Suprapubic skin (tissue), 4 donors: Measurements from ENCODE around the gene CHRNE. TPM values are rescaled to one million over a fixed set of nuclear protein-coding genes. Genes with fewer than 3 reads are reported as not detected.
A peak's percentile ranks its signal among the peaks of the same experiment; 100 is the strongest.

Experiments used
- DNase-seq, 2 donors: peaks; one replicate each; pipeline ENCODE4 v3.0.0-alpha.2; 2019; ENCODE audit warnings: low spot score in 2 of 2
- H3K27ac ChIP-seq: fragments of 200-600 bp; sonication (generic); one replicate; pipeline ENCODE4 v1.5.1; 2019
- H3K27me3 ChIP-seq: fragments of 200-600 bp; sonication (generic); one replicate; pipeline ENCODE4 v1.5.1; 2019
- H3K36me3 ChIP-seq: fragments of 200-600 bp; sonication (generic); one replicate; pipeline ENCODE4 v1.5.1; 2019
- H3K4me1 ChIP-seq: fragments of 200-600 bp; sonication (generic); one replicate; pipeline ENCODE4 v1.5.1; 2019
- H3K4me3 ChIP-seq: fragments of 200-600 bp; sonication (generic); one replicate; pipeline ENCODE4 v1.5.1; 2019; ENCODE audit warnings: mild to moderate bottlenecking
- H3K9me3 ChIP-seq: fragments of 200-600 bp; sonication (generic); one replicate; pipeline ENCODE4 v1.5.1; 2019
- CTCF ChIP-seq, 2 donors: fragments of 200-600 bp in 1 of 2; fragments of 450-650 bp in 1 of 2; sonication (generic) in 1 of 2; IDR thresholded peaks; one replicate each; pipeline ENCODE4 v1.5.1; 2016 to 2019; ENCODE audit warnings: antibody characterized with exemption in 2 of 2, mild to moderate bottlenecking in 1 of 2, moderate library complexity in 1 of 2
- EP300 ChIP-seq: sonication (generic); formaldehyde crosslinking; IDR thresholded peaks from one replicate; pipeline ENCODE4 v1.6.1; 2017; ENCODE audit warnings: antibody characterized with exemption
- POLR2A ChIP-seq, 2 donors: fragments of 450-650 bp; IDR thresholded peaks; one replicate each; pipeline ENCODE4 v1.6.1; 2017; ENCODE audit warnings: antibody characterized with exemption in 2 of 2, mild to moderate bottlenecking in 2 of 2, moderate library complexity in 2 of 2
- POLR2AphosphoS5 ChIP-seq, 3 donors: sonication (generic); formaldehyde crosslinking; IDR thresholded peaks; one replicate each; pipeline ENCODE4 v1.6.1; 2017; ENCODE audit warnings: antibody characterized with exemption in 3 of 3
- WGBS: methylation state at CpG from one replicate; pipeline ENCODE4 v1.1.5; 2018; 5-methylcytosine and 5-hydroxymethylcytosine counted together
- total RNA-seq, 4 donors: library from RNA; depleted of rRNA; stranded (reverse); fragments of >200 nt; gene quantifications; one replicate each; pipeline ENCODE4 v1.1.0, GENCODE V29; 2016

Gene CHRNE
- total RNA-seq, 4 donors from 2014 or later: 1.7 to 6.0 (median 2.4) TPM

- peaks cover 46% of the 10 kb centered on the region for H3K36me3 ChIP-seq
- TF ChIP-seq EP300 (no peak), CTCF (IDR thresholded peaks at IDR 0.05) (no peak), POLR2AphosphoS5 (IDR thresholded peaks at IDR 0.05) (no peak), POLR2A (IDR thresholded peaks at IDR 0.05) (no peak)
- WGBS: 87% methylated on average over 5 of the region's 5 CpGs
- no peak overlapping the region for H3K27ac ChIP-seq
- H3K4me3 ChIP-seq: no peak overlapping the region
- H3K4me1 ChIP-seq: peaks cover 34% of the 10 kb centered on the region
- DNase-seq: no peak
- H3K9me3 ChIP-seq: no peaks in the 10 kb centered on the region
- no peaks in the 10 kb centered on the region for H3K27me3 ChIP-seq
Measured at GRCh38 chr17:4897785-4898184, 5.1 kb downstream of the CHRNE start.

DNA sequence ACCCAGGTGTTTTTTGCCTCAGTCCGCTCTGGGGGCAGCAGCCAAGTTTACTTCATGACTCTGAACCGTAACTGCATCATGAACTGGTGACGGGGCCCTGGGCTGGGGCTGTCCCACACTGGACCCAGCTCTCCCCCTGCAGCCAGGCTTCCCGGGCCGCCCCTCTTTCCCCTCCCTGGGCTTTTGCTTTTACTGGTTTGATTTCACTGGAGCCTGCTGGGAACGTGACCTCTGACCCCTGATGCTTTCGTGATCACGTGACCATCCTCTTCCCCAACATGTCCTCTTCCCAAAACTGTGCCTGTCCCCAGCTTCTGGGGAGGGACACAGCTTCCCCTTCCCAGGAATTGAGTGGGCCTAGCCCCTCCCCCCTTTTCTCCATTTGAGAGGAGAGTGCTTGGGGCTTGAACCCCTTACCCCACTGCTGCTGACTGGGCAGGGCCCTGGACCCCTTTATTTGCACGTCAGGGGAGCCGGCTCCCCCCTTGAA is 5.7 kb downstream of the CHRNE start:
- peaks cover 29% of the 10 kb centered on the region for H3K4me1 ChIP-seq
- WGBS: 81% methylated on average over 10 of the region's 10 CpGs
- peaks cover 51% of the 10 kb centered on the region for H3K36me3 ChIP-seq

GRCh38 chr17:4896332-4897197 is 6.3 kb downstream of the CHRNE start:
- DNase-seq: no peak
- Histone ChIP-seq H3K4me1 (peaks cover 28% of the 10 kb centered on the region), H3K36me3 (peaks cover 58% of the 10 kb centered on the region), H3K9me3 (no peaks in the 10 kb centered on the region), H3K27ac (no peak overlapping the region), H3K27me3 (no peaks in the 10 kb centered on the region), H3K4me3 (no peak overlapping the region)
- no peak for TF ChIP-seq CTCF (IDR thresholded peaks at IDR 0.05)
- TF ChIP-seq POLR2AphosphoS5 (IDR thresholded peaks at IDR 0.05): no peak
- 79% methylated on average over 20 of the region's 27 CpGs for WGBS

More for the DNA sequence above, 5.7 kb downstream of the CHRNE start:
- H3K27me3 ChIP-seq: no peaks in the 10 kb centered on the region
- H3K27ac ChIP-seq: no peak overlapping the region
- no peak for TF ChIP-seq POLR2AphosphoS5 (IDR thresholded peaks at IDR 0.05)
- TF ChIP-seq POLR2A (IDR thresholded peaks at IDR 0.05): no peak
- TF ChIP-seq CTCF (IDR thresholded peaks at IDR 0.05): no peak
- TF ChIP-seq EP300: no peak
- H3K4me3 ChIP-seq: no peak overlapping the region
- peak in 1 of 2 donors; percentile 64 for DNase-seq
- H3K9me3 ChIP-seq: no peaks in the 10 kb centered on the region

DNA sequence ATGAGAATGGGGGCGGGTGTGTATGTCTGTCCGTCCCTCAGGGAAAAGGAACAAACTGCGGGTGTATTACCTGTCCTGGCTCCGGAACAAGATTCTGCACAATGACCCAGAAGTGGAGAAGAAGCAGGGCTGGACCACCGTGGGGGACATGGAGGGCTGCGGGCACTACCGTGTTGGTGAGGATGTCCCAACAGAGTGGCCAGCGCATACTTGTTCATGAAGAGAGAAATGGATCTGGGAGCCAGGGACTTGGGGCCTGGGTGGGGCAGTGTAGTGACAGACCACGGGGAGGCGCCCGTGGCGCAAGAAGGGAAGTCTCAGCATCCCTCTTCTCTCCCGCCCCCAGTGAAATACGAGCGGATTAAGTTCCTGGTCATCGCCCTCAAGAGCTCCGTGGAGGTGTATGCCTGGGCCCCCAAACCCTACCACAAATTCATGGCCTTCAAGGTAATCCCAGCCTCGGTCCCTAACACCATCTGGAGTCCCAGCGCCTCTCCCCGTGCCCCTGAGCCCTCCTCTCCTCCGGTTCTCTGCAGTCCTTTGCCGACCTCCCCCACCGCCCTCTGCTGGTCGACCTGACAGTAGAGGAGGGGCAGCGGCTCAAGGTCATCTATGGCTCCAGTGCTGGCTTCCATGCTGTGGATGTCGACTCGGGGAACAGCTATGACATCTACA is 7.1 kb downstream of the CHRNE start:
- H3K36me3 ChIP-seq: peaks cover 66% of the 10 kb centered on the region
- peaks cover 28% of the 10 kb centered on the region for H3K4me1 ChIP-seq
- H3K4me3 ChIP-seq: no peak overlapping the region
- 79% methylated on average over 27 of the region's 27 CpGs for WGBS
- H3K9me3 ChIP-seq: no peaks in the 10 kb centered on the region
- no peak overlapping the region for H3K27ac ChIP-seq
- TF ChIP-seq EP300 (no peak), CTCF (IDR thresholded peaks at IDR 0.05) (peak in 1 of 2 donors; percentile 12)
- H3K27me3 ChIP-seq: no peaks in the 10 kb centered on the region
- no peak for DNase-seq

DNA sequence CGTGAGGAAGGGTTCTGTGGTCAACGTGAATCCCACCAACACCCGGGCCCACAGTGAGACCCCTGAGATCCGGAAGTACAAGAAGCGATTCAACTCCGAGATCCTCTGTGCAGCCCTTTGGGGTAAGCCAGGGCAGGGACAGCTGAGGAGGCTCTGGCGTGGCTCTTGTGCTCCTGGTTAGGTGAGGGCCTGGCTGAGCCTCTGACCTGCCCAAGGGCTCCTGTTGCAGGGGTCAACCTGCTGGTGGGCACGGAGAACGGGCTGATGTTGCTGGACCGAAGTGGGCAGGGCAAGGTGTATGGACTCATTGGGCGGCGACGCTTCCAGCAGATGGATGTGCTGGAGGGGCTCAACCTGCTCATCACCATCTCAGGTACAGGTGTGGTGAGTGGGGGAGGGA is 7.8 kb downstream of the CHRNE start:
- 90% methylated on average over 13 of the region's 13 CpGs for WGBS

More for the DNA sequence above, 7.8 kb downstream of the CHRNE start:
- H3K4me3 ChIP-seq: no peak overlapping the region
- no peaks in the 10 kb centered on the region for H3K27me3 ChIP-seq
- H3K36me3 ChIP-seq: peaks cover 72% of the 10 kb centered on the region
- TF ChIP-seq CTCF (IDR thresholded peaks at IDR 0.05) (no peak), EP300 (no peak), POLR2AphosphoS5 (IDR thresholded peaks at IDR 0.05) (no peak), POLR2A (IDR thresholded peaks at IDR 0.05) (no peak)
- peaks cover 22% of the 10 kb centered on the region for H3K4me1 ChIP-seq
- no peak overlapping the region for H3K27ac ChIP-seq
- DNase-seq: no peak
- no peaks in the 10 kb centered on the region for H3K9me3 ChIP-seq
